OCI-LY1 (cell line): Measurements from ENCODE around the gene ELMOD1.

Source experiments
- CTCF ChIP-seq: fragments of 200-600 bp; sonication (generic), shearing (Covaris generic); IDR thresholded peaks from 2 replicates; pipeline ENCODE4 v1.5.1; 2017; ENCODE audit warnings: mild to moderate bottlenecking, antibody characterized with exemption, low read length, moderate library complexity, mixed read lengths
- EZH2 ChIP-seq: fragments of 200-600 bp; sonication (generic), shearing (Covaris generic); IDR thresholded peaks from 2 replicates; pipeline ENCODE4 v1.8.0; 2017; ENCODE audit warnings: borderline replicate concordance, mixed run types, mild to moderate bottlenecking, antibody characterized with exemption, low read length, moderate library complexity, mixed read lengths

GRCh38 chr11:107677924-107678631, 87.1 kb downstream of the ELMOD1 start:
- TF ChIP-seq CTCF (no peak), EZH2 (no peak)
